HepG2 (cell line): ENCODE data around the gene NEDD8. TPM values are rescaled to one million over a fixed set of nuclear protein-coding genes. Genes with fewer than 3 reads are reported as not detected.
A peak's percentile ranks its signal among the peaks of the same experiment; 100 is the strongest.

Source experiments
- CCAR2 ChIP-seq: fragments of 200-400 bp; formaldehyde crosslinking; optimal IDR thresholded peaks from 2 replicates; pipeline ENCODE3; 2018; ENCODE audit warnings: low read depth, mild to moderate bottlenecking, low read length, moderate library complexity
- ELF1 ChIP-seq: sonication (generic); formaldehyde crosslinking; IDR thresholded peaks from 2 replicates; pipeline ENCODE4 v1.4.0; 2020; ENCODE audit warnings: missing genetic modification reagents
- GPBP1L1 ChIP-seq: sonication (generic); formaldehyde crosslinking; IDR thresholded peaks from 2 replicates; pipeline ENCODE4 v1.5.0; 2020; ENCODE audit warnings: mild to moderate bottlenecking, missing genetic modification reagents
- SALL1 ChIP-seq: sonication (generic); formaldehyde crosslinking; IDR thresholded peaks from 2 replicates; pipeline ENCODE4 v1.8.0; 2022; ENCODE audit warnings: mild to moderate bottlenecking, missing genetic modification reagents
- ZNF260 ChIP-seq: sonication (generic); formaldehyde crosslinking; IDR thresholded peaks from 2 replicates; pipeline ENCODE4 v1.4.0; 2020; ENCODE audit warnings: missing genetic modification reagents, low read depth, mild to moderate bottlenecking, borderline replicate concordance
- ZNF281 ChIP-seq: sonication (generic); formaldehyde crosslinking; IDR thresholded peaks from 2 replicates; pipeline ENCODE4 v1.4.0; 2020; ENCODE audit warnings: missing genetic modification reagents, borderline replicate concordance
- ZNF318 ChIP-seq: sonication (generic); formaldehyde crosslinking; IDR thresholded peaks from 2 replicates; pipeline ENCODE4 v1.4.0; 2020; ENCODE audit warnings: mild to moderate bottlenecking, missing genetic modification reagents
- ZNF740 ChIP-seq: sonication (generic); formaldehyde crosslinking; IDR thresholded peaks from 2 replicates; pipeline ENCODE4 v1.4.0; 2020; ENCODE audit warnings: missing genetic modification reagents
- polyA plus RNA-seq, 8 experiments: library from polyadenylated mRNA; depleted of rRNA in 3 of 8; stranded (reverse) in 7 of 8; unstranded in 1 of 8; fragments of >200 nt; fragmentation: Illumina TruSeq in 4 of 8; extraction: Trizol in 4 of 8; gene quantifications; 2 replicates each; pipeline versions ENCODE4 v1.2.1 to v1.2.3, GENCODE V29; 2011 to 2016; ENCODE audit warnings: low read depth in 4 of 8, missing spikeins in 1 of 8, mixed read lengths in 1 of 8; ENCODE audit not compliant: insufficient read depth in 1 of 8
- total RNA-seq, 5 experiments: library from RNA; depleted of rRNA; stranded (reverse); fragments of >200 nt; fragmentation: Illumina TruSeq; extraction: Trizol; gene quantifications; 2 replicates each; pipeline ENCODE4 v1.2.3, GENCODE V29; 2016; ENCODE audit warnings: low read depth in 1 of 5

Gene NEDD8
- total and polyA plus RNA-seq, 2 of the 13 experiments (the other 11 are each of a cell fraction or from before 2014, with no cell fraction given) = 535 to 713 TPM

- TF ChIP-seq GPBP1L1 (CRISPR knock-in tag) (no peak), ZNF740 (CRISPR knock-in tag) (peak; percentile 27; the same call in 1 of the 2 replicates), ZNF260 (CRISPR knock-in tag) (no peak; the same call in 1 of the 2 replicates), ELF1 (CRISPR knock-in tag) (peak; percentile 54; the same call in 1 of the 2 replicates), SALL1 (CRISPR knock-in tag) (0 out of 2 replicates have a peak, but pooled peaks have one; percentile 12), ZNF281 (peak; percentile 4; the same call in 1 of the 2 replicates), CCAR2 (peak; percentile 9), ZNF318 (CRISPR knock-in tag) (0 out of 2 replicates have a peak, but pooled peaks have one; percentile 13)
Observed at GRCh38 chr14:24196071-24197055, 35.8 kb downstream of the NEDD8 start (continued).
